Spleen (tissue), 11 donors: ENCODE data around the gene DRAM1. TPM values are rescaled to one million over a fixed set of nuclear protein-coding genes. Genes with fewer than 3 reads are reported as not detected.
"Not testable (repeated sequence)": the region's sequence is repeated elsewhere in the genome, so short reads cannot be mapped to it uniquely, and the experiment has no call there.

Source experiments
- DNase-seq: peaks from one replicate; pipeline ENCODE4 v3.0.0-alpha.2; 2020
- H3K27ac ChIP-seq, 8 donors: fragments of 200-600 bp; sonication (generic) in 7 of 8; 1 replicate in 4 of 8; 2 replicates in 4 of 8; pipeline versions ENCODE4 v1.5.0 to v1.8.0; 2016 to 2021; ENCODE audit warnings: inconsistent platforms in 4 of 8, mild to moderate bottlenecking in 4 of 8, moderate library complexity in 1 of 8
- H3K27me3 ChIP-seq, 7 donors: fragments of 200-600 bp; sonication (generic) in 6 of 7; replicated peaks in 1 of 7; 1 replicate in 4 of 7; 2 replicates in 3 of 7; pipeline versions ENCODE4 v1.5.0 to v1.8.0; 2016 to 2021; ENCODE audit warnings: inconsistent platforms in 3 of 7, mild to moderate bottlenecking in 1 of 7
- H3K36me3 ChIP-seq, 6 donors: fragments of 200-600 bp; sonication (generic) in 5 of 6; 1 replicate in 4 of 6; 2 replicates in 2 of 6; pipeline versions ENCODE4 v1.5.0 to v1.8.0; 2016 to 2021; ENCODE audit warnings: inconsistent platforms in 2 of 6
- H3K4me1 ChIP-seq, 6 donors: fragments of 200-600 bp; sonication (generic) in 5 of 6; 1 replicate in 3 of 6; 2 replicates in 3 of 6; pipeline versions ENCODE4 v1.5.0 to v1.8.0; 2016 to 2021; ENCODE audit warnings: inconsistent platforms in 3 of 6
- H3K4me3 ChIP-seq, 8 donors: fragments of 200-600 bp; sonication (generic) in 7 of 8; 1 replicate in 4 of 8; 2 replicates in 4 of 8; pipeline versions ENCODE4 v1.5.0 to v1.8.0; 2016 to 2021; ENCODE audit warnings: inconsistent platforms in 4 of 8, mild to moderate bottlenecking in 4 of 8, moderate library complexity in 2 of 8
- H3K9me3 ChIP-seq, 8 donors: fragments of 200-600 bp; sonication (generic) in 7 of 8; 1 replicate in 4 of 8; 2 replicates in 4 of 8; pipeline versions ENCODE4 v1.5.0 to v1.8.0; 2016 to 2021; ENCODE audit warnings: inconsistent platforms in 4 of 8
- POLR2A ChIP-seq, 3 donors: fragments of 450-650 bp; IDR thresholded peaks; one replicate each; pipeline ENCODE4 v1.5.1; 2017; ENCODE audit warnings: antibody characterized with exemption in 3 of 3, mild to moderate bottlenecking in 1 of 3
- POLR2AphosphoS5 ChIP-seq, 3 donors: sonication (generic); formaldehyde crosslinking; IDR thresholded peaks; one replicate each; pipeline ENCODE4 v1.5.1; 2017; ENCODE audit warnings: antibody characterized with exemption in 3 of 3
- WGBS, 5 donors: extraction: QIAGEN DNeasy Blood & Tissue Kit in 3 of 5; methylation state at CpG; one replicate each; pipeline versions ENCODE4 v1.1.5 to v1.1.7; 2013 to 2018; 5-methylcytosine and 5-hydroxymethylcytosine counted together
- intact Hi-C: fragments of 100-400 bp; cut with DNase I; formaldehyde crosslinking; loops from one replicate; pipeline ENCODE4 v1.15.0; 2023; ENCODE audit warnings: low total_unique reads
- polyA plus RNA-seq, 3 donors: library from polyadenylated mRNA; stranded (reverse); fragments of 200-250 nt; gene quantifications; one replicate each; pipeline ENCODE4 v1.2.1, GENCODE V29; 2013
- total RNA-seq, 7 donors: library from RNA; depleted of rRNA in 3 of 7; stranded (reverse); fragments of >200 nt in 3 of 7; fragmentation: NEBNext Ultra II Directional in 4 of 7; extraction: Animal tissue kit (Norgen Biotek cat#: 25700) in 4 of 7; gene quantifications; one replicate each; pipeline versions ENCODE4 v1.1.0 to v1.2.1, GENCODE V29; 2016 to 2021
- TF ChIP-seq, protein P1 (sequence below), 11 experiments: fragments of 200-600 bp in 7 of 11; fragments of 450-650 bp in 4 of 11; sonication (generic) in 4 of 11; IDR thresholded peaks in 8 of 11; conservative IDR thresholded peaks in 3 of 11; 1 replicate in 7 of 11; 2 replicates in 4 of 11; pipeline versions ENCODE4 v1.4.0 to v1.8.0; 2016 to 2021; ENCODE audit warnings: antibody characterized with exemption in 11 of 11, inconsistent platforms in 4 of 11, mild to moderate bottlenecking in 1 of 11
- donor health status: healthy with polysubstance abuse.
- donor health status: DM: no; HTN: no; CAD: no; lungs with moderate emphysema.
- donor health status: DM: no; HTN: no; CAD: no.
- donor health status: Bipolar disorder and iron deficiency.
- donor health status: healthy.
- donor health status: DM: no; HTN: no; CAD: no.
- donor health status: DM: yes; HTN: yes; CAD: no.

The DRAM1 gene
- total and polyA plus RNA-seq, 10 donors, result 8.4 to 43.1 (median 19.1) TPM

DNA sequence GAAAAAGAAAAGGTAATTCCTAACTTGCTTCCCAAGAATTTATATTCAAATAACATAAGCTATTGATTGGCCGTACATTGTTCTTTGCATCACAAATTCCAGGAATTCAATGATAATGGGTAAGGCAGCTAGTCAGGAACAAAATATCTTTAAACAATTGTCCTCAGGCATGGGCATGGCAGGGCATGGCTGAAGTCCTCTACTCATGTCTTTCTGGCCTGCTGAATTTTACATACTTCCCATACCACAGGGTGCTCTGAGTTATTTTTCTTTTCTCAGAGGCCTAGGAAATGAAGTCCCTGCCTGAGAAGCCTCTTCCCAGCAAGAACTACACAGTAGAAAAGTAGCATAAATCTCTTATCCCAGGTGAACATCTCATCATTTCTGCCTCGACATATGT, 15.1 kb upstream of the DRAM1 start:
- DNase-seq, result no peak
- Histone ChIP-seq H3K27ac (no peak overlapping the region), H3K4me3 (no peak overlapping the region), H3K27me3 (no peaks in the 10 kb centered on the region), H3K4me1 (peaks cover 0 to 30% (median 3%) of the 10 kb centered on the region in 6 donors), H3K36me3 (no peaks in the 10 kb centered on the region), H3K9me3 (peaks cover 0 to 9% (median 2%) of the 10 kb centered on the region in 8 donors)
- intact Hi-C loops, result no loop called here
- no peak for TF ChIP-seq POLR2A (IDR thresholded peaks at IDR 0.05)
- TF ChIP-seq, protein P1, sequence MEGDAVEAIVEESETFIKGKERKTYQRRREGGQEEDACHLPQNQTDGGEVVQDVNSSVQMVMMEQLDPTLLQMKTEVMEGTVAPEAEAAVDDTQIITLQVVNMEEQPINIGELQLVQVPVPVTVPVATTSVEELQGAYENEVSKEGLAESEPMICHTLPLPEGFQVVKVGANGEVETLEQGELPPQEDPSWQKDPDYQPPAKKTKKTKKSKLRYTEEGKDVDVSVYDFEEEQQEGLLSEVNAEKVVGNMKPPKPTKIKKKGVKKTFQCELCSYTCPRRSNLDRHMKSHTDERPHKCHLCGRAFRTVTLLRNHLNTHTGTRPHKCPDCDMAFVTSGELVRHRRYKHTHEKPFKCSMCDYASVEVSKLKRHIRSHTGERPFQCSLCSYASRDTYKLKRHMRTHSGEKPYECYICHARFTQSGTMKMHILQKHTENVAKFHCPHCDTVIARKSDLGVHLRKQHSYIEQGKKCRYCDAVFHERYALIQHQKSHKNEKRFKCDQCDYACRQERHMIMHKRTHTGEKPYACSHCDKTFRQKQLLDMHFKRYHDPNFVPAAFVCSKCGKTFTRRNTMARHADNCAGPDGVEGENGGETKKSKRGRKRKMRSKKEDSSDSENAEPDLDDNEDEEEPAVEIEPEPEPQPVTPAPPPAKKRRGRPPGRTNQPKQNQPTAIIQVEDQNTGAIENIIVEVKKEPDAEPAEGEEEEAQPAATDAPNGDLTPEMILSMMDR (IDR thresholded peaks at IDR 0.05 in 8 of 11, conservative IDR thresholded peaks at IDR 0.05 in 3 of 11), result no peak
- 94 to 100% (median 96%) methylated on average over 2 of the region's 2 CpGs for WGBS, 5 donors

DNA sequence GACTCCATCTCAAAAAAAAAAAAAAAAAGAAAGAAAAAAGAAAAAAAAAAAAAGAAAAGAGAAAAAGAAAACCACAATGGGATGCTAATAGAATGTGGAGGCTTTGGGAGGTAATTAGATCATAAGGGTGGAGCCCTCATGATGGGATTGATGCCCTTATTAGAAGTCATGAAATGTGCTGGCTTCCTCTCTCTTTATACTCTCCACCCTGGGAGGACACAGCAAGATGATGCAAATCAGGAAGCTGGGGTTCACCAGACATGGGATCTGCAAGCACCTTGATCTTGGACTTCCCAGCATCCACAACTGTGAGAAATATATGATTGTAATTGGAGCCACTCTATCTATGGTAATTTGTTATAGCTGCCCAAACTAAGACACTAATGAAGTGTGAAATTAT, 13.4 kb upstream of the DRAM1 start:
- intact Hi-C loops, result no loop called here
- Histone ChIP-seq H3K36me3 (no peaks in the 10 kb centered on the region), H3K4me3 (no peak overlapping the region), H3K9me3 (peaks cover 0 to 9% (median 3%) of the 10 kb centered on the region in 8 donors), H3K27me3 (no peaks in the 10 kb centered on the region), H3K27ac (no peak overlapping the region), H3K4me1 (peaks cover 0 to 26% (median 0%) of the 10 kb centered on the region in 6 donors)
- TF ChIP-seq, protein P1 (IDR thresholded peaks at IDR 0.05 in 8 of 11, conservative IDR thresholded peaks at IDR 0.05 in 3 of 11), result no peak
- TF ChIP-seq POLR2AphosphoS5 (IDR thresholded peaks at IDR 0.05) (no peak), POLR2A (IDR thresholded peaks at IDR 0.05) (no peak)
- DNase-seq, result no peak

DNA sequence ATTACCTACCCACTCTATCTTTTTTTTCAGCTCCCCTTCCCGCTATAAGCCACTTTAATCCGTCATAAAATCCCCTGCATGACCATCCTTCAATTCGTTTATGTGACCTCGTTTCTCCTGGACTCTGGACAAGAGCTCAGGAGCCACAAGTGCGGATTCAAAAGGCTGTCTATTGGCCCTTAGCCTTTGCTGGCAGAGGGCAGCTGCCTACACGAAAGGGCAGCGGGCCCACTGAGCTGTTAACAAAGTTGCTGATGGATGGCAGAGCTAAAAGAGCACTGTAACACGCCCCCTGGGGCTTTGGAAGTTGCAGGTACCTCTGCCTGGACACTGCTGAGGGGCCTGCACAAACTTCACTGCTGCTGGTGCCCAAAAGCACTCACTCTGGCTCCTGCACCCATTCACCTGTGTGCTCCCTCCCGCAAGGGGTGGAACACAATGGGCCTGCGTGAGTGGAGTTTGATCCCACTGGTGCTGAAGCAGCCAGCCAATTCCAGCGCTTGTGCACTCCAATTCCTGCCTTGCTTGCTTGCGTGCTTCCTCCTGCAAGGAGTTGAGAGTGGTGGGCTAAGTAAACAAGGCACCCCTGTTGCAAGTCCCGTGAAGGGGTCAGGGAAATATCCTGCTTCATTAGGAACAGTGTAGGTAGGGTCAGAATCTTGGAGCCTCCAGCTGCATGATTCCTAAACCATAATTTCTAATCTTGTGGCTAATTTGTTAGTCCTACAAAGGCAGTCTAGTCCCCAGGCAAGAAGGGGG, 10.6 kb upstream of the DRAM1 start:
- TF ChIP-seq, protein P1 (IDR thresholded peaks at IDR 0.05 in 8 of 11, conservative IDR thresholded peaks at IDR 0.05 in 3 of 11), result no peak
- TF ChIP-seq POLR2AphosphoS5 (IDR thresholded peaks at IDR 0.05), result no peak
- no peak for TF ChIP-seq POLR2A (IDR thresholded peaks at IDR 0.05)
- intact Hi-C loops, result no loop called here
- Histone ChIP-seq H3K27me3 (no peaks in the 10 kb centered on the region), H3K36me3 (no peaks in the 10 kb centered on the region), H3K9me3 (peaks cover 0 to 10% (median 4%) of the 10 kb centered on the region in 8 donors), H3K4me1 (peaks cover 0 to 11% (median 0%) of the 10 kb centered on the region in 6 donors), H3K27ac (no peak overlapping the region), H3K4me3 (no peak overlapping the region)
- WGBS, 5 donors, result 81 to 87% (median 87%) methylated on average over 13 of the region's 13 CpGs
- no peak for DNase-seq

DNA sequence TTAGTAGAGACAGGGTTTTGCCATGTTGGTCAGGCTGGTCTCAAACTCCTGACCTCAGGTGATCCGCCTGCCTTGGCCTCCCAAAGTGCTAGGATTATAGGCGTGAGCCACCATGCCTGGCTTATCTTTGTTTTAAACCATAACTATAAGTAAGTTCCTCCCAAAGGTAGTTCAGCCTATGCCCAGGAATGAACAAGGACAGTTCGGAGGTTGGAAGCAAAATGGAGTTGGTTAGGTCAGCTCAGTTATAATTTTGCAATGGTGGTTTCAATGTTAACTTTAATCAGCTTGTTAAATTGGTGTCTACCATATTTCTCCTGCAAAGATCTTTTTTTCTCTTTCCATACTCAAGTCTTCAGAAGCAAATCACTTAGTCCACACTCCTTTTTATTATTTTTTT, 9.8 kb upstream of the DRAM1 start:
- H3K27ac ChIP-seq, H3K36me3 ChIP-seq, H3K27me3 ChIP-seq, intact Hi-C loops, H3K4me3 ChIP-seq, DNase-seq: not testable (repeated sequence)
- WGBS, 5 donors, result 93 to 96% (median 94%) methylated on average over 3 of the region's 3 CpGs
- H3K4me1 ChIP-seq, result peaks cover 0 to 11% (median 0%) of the 10 kb centered on the region in 6 donors
- peaks cover 0 to 10% (median 4%) of the 10 kb centered on the region in 8 donors for H3K9me3 ChIP-seq
